Measurements from ENCODE around the gene PPHLN1.

The PPHLN1 gene, protein sequence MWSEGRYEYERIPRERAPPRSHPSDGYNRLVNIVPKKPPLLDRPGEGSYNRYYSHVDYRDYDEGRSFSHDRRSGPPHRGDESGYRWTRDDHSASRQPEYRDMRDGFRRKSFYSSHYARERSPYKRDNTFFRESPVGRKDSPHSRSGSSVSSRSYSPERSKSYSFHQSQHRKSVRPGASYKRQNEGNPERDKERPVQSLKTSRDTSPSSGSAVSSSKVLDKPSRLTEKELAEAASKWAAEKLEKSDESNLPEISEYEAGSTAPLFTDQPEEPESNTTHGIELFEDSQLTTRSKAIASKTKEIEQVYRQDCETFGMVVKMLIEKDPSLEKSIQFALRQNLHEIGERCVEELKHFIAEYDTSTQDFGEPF

DNA sequence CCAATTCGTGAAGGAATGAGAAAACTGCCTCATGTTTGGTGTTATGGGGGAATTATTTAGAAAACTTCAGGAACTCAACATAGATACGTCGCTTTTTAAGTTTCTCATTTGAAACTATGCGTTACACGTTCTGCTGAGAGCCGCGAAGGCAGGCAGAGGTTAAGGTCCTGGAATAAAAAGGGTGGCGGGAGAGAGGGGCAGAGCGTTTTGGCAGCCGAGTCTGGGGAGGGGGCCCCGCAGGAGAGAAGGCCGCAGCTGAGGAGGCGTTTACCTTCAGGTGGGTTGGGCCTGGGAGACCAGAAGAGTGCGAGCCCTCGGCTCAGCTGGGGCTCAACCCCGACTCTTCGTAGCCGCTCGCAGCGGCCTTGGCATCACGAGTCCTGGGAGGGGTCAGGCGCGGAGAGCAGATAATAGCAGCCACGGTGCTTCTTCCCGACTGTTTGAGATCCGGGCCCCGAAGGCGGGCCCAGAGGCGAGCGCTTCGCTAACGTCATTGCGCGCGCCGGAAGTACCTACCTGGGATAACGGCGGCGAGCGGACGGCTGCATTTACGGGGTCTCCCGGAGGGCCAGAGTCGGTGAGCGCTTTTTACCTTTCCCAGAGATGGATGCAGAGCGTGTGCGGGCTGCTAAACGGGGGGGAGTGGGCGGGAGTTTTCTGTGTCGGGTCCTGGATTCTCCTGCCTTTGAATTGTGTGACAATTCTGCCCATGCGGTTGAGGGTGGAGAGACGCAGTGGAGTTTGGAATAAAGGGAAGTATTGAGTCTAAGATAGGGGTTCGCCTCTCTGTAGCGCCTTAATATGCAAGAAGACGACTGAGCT lies at the start of gene PPHLN1, which contains the start of gene ZCRB1:
PPHLN1 (plus strand) TSS at position 515 of the 822 bp plus-strand sequence. CDS start 9,736 bp downstream, outside the sequence.
ZCRB1 (minus strand) TSS at position 442 of the 822 bp plus-strand sequence. CDS start 1,992 bp downstream, outside the sequence.
- peak within 1 kb of the TSS; percentile 97 for H3K4me3 ChIP-seq (ENCODE audit: low read depth, low read length)

DNA sequence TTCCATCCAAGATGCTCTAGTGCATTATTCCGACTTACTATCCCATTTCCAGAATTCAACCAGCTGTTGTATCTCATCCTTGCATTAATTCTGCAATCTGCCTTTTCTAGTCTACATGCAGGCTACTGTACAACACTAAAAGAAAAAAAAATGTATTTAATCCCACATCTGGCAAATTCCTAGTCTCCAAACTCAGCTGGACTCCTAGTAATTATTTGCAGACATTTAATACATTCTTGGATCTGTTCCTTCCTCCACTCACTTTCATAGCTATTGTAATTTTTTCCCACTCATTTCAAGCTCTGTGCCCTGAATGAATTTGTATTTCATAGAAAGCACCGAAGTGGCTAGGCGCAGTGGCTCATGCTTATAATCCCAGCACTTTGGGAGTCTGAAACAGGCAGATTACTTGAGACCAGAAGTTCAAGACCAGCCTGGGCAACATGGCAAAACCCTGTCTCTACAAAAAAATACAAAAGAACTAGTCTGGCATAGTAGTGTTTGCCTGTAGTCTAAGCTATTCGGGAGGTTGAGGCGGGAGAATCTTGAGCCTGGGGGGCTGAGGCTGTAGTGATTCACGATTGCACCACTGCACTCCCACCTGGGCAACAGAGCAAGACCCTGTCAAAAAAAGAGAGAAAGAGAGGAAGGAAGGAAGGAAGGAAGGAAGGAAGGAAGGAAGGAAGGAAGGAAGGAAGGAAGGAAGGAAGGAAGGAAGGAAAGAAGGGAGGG lies 48.4 kb upstream of the PPHLN1 start:
- H3K4me3 ChIP-seq (ENCODE audit: low read depth, low read length): no peak overlapping the region

DNA sequence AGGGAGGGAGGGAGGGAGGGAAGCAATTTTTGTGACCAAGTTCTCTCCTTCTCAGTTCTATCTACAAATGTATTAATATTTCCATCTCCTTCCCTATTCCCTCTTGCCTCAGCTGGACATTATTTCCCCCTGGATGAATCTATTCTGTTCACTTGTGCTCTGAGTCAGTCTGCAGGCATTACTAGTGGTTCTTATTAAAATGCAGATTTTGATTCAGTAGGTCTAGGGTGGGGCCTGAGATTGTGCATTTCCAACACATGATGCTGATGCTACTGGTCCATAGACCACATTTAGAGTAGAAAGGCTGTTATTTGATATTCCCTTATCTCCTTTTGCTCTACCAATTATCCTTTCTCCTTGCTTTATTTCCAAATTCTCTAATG lies 47.8 kb upstream of the PPHLN1 start:
- H3K4me3 ChIP-seq (ENCODE audit: low read depth, low read length): no peak overlapping the region

DNA sequence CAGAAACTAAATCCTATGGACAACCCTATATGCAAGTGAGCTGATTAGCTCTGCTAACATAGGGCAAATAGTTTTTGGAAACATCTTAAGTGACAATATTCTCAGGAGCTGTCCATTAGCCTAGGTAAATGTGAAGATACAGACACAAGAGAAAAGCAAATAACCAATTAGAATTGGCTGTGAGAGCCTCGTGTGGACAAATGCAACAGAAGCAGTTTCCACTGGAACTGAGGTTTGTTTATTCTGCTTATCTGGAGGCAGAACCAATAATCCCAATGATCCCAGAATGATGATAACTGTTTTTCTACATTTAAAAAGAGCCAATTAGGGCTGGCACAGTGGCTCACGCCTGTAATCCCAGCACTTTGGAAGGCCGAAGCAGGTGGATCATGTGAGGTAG lies 44.7 kb upstream of the PPHLN1 start:
- H3K4me3 ChIP-seq (ENCODE audit: low read depth, low read length): no peak overlapping the region

DNA sequence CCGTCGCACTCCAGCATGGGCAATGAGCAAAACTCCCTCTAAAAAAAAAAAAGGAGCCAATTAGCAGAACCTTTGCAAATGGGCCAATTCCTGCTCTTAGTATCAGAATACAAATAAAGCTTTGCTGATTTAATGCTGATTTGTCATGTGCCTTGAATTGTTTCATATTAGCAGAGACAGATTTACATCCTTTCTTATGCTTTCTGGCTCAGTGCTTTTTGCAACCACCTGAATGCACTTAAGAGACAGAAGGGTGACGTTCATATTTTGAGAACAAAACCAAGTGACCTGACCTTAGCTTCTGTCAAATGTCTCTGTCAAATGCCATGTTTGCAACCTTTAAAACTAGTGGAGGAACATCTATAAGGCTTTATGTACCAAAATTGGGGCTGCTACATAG lies 44.1 kb upstream of the PPHLN1 start:
- no peak overlapping the region for H3K4me3 ChIP-seq (ENCODE audit: low read depth, low read length)

DNA sequence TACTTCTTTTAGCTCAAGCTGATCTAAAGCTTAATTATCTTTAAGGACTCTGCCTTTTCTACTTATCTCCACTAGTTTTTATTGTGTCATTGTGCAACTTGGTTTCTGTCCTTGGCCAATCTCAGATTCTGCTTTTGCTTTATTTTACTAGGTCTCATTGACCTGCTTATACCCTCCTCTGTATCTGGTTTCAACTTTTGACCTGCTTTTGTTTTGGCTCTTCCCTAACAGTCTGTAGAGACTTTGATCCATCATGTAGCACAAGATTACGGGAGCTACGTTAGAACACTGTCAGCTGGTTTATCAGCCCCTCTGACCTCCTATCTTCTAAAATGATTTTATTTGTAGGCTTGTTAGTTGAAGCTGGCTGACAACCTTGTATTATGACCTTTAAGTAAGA lies 43.7 kb upstream of the PPHLN1 start:
- H3K4me3 ChIP-seq (ENCODE audit: low read depth, low read length): no peak overlapping the region

DNA sequence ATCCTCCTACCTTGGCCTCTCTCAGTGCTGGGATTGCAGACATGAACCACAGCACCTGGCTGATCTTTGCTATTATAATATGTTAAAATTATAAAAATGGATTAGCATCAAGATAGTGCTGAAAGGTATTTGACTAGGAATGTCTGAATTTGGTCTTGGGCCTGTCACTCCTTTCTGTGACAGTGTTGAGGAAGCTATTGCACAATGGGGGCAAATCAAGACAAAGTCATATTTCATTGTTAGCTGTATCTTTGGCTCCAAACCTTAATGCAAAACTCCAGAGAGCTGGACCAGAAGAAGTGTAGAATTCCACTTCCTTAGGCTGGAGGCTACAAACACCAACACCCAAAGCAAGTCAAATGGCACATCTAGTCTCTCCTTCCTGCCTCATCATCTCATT lies 42.2 kb upstream of the PPHLN1 start:
- no peak overlapping the region for H3K4me3 ChIP-seq (ENCODE audit: low read depth, low read length)

DNA sequence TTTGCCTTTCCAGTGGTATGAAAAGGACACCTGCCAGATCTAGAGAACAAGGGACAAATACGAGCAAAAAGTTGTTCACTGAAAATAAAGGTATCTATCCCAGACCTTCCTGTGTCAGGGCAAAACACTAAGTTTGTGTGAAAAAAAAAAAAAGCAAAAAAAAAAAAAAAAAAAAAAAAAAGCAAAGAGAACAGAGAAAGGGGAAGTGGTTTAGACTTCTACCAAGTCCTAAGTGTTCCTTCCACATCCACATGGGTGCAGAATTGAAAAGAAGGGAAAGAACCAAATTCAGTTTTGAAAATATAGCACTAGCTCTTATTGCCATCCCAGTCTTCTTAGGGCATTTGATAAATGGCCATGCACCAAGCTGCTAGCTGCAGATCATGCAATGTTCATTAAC lies 41.8 kb upstream of the PPHLN1 start:
- no peak overlapping the region for H3K4me3 ChIP-seq (ENCODE audit: low read depth, low read length)

DNA sequence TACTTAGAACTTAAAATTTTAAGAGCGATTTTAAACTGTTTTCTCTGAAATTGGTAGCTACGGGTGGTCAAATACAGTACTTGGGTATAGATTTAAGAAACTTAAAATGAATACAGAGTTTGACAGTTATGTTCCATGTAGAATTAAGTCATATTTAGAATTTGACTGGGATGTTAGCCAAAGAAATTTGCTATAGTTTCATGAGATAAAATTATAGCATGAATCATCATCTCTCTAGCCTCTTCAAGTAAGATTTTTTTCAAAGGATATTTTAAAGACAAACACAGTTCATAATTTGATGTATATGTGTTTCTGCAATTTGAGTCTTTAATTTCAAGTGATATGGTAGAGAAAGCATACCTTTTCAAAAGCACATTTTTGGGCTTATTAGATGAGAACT lies 41.1 kb upstream of the PPHLN1 start:
- no peak overlapping the region for H3K4me3 ChIP-seq (ENCODE audit: low read depth, low read length)

DNA sequence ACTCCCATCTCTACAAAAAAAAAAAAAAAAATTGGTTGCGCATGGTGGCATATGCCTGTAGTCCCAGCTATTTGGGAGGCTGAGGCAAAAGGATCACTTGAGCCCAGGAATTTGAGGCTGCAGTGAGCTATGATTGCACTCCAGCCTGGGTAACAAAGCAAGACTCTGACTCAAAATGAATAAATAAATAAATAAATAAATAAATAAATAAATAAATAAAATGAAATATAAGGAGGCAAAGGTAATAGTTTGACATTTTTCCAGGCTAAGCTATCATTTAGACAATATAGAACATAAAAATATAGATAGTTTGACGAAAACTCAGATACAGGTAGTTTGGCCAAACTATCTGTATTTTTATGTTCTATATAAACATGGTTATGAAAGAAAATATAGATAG lies 40.5 kb upstream of the PPHLN1 start:
- no peak overlapping the region for H3K4me3 ChIP-seq (ENCODE audit: low read depth, low read length)

DNA sequence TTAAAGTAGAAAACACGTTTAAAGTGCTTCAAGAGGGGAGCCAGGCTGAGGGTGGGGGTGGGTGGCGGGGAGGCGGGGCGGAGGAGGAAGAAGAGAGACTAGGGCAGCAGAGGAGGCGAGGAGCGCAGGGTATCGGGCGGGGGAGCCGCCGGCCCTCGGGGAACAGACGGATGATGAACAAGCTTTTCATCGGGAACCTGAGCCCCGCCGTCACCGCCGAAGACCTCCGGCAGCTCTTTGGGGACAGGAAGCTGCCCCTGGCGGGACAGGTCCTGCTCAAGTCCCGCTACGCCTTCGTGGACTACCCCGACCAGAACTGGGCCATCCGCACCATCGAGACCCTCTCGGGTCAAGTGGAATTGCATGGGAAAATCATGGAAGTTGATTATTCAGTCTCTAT lies 39.2 kb upstream of the PPHLN1 start:
- H3K4me3 ChIP-seq (ENCODE audit: low read depth, low read length): no peak overlapping the region

DNA sequence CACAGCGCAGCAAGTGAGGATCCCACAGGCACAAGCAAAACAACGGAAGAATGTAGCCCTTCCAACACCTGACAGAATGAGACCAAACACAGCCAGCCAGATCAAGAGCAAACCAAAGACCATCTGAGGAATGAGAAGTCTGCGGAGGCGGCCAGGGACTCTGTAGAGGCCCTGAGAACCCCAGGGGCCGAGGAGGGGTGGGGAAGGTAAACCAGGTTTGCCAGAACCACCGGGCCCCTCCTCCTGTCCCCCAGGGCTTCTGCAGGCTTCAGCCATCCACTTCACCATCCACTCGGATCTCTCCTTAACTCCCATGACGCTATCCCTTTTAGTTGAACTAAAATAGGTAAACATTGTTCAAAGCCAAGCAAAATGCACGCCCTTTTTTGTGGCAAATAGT lies 37.4 kb upstream of the PPHLN1 start:
- H3K4me3 ChIP-seq (ENCODE audit: low read depth, low read length): no peak overlapping the region

DNA sequence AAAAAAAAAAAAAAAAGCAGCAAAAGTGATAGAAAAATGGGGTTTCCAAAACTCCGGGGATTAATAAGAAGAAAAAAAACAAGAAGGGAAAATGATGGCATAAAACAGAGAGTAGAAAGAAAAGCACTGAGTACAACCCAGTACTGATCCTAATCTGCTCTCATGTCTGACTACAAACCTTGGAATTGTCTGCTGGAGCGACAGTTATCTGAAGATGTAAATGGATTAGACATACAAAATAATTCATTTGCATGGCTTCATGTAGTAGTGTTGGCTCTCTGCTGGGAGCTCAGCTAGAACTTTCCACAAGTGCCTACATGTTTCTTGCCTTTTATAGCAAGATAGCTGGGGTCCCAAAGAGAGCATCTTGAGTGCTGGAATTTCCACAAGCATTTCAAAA lies 34.3 kb upstream of the PPHLN1 start:
- no peak overlapping the region for H3K4me3 ChIP-seq (ENCODE audit: low read depth, low read length)

DNA sequence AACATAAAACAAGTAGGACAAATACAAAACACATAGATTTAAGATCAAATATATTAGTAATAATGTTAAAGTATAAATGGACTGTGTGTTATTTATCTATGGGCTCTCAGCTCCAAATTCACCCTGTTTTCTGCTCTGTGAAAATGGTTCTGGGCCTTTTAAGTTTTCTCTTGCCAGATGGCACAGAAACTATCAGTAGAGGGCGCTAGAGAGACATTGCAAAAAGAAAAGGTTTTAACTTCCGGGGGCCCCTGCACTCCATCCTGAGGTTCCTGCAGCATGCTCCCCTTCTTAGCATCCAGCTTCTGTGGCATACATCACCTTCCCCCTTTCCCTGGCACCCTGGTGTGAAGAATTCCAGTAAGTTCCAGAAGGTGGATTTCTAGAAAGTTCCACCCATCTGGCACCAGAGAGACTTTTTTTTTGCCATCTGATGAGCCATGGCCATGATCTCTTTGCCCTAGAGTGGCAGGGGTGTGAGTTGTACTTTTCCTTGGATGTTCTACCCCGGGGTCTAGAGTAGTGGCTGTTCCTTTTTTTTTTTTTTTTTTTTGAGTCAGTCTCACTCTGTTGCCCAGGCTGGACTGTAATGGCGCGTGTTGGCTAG lies 29.4 kb upstream of the PPHLN1 start:
- H3K4me3 ChIP-seq (ENCODE audit: low read depth, low read length): no peak overlapping the region

DNA sequence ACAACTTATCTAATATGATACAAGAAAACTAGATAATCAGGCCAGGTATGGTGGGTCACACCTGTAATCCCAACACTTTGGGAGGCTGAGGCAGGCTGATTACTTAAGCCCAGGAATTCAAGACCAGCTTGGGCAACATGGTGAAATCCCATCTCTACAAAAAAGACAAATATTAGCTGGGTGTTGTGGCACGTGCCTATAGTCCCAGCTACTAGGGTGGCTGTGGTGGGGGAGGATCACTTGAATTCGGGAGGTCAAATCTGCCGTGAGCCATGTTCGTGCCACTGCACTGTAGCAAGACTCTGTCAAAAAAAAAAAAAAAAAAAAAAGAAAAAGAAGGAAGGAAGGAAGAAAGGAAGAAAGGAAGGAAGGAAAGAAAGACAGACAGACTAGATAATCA lies 27.1 kb upstream of the PPHLN1 start:
- no peak overlapping the region for H3K4me3 ChIP-seq (ENCODE audit: low read depth, low read length)

DNA sequence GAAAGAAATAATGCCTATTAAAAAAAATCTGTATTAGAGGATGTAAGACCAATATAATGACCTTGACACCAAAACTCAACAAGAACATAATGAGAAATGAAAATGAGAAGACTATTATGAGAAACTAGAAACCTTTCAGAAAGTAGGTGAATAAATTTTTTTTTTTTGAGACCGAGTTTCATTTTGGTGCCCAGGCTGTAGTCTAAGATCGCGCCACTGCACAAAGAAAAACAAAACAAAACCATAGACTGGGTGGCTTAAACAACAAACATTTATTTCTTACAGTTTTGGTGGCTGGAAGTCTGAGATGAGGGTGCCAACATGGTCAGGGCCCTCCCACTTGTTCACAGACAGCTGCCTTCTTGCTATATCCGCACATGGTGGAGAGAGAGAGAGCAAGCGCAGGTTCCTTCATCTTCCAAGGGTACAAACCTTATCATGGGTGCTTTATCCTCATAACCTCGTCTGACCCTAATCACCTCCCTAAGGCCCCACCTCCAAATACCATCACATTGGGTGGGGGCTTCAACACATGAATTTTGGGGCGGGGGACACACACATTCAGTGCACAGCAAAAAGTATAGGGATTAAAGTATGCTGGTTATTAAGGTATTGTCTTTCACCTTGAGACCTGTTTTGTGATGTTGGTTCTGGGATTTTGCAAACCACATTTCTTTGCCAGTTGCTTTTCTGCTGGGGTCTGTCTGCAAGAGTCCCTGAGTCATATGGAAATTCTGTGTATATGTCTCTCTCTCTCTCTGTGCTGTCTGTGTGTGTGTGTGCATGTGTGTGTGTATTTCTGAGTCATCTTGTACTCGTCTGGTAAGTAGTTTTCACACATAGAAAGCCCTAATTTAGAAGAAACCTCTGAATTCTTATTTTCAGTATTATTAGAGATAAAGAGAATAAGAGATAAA lies 26.3 kb upstream of the PPHLN1 start:
- H3K4me3 ChIP-seq (ENCODE audit: low read depth, low read length): no peak overlapping the region

DNA sequence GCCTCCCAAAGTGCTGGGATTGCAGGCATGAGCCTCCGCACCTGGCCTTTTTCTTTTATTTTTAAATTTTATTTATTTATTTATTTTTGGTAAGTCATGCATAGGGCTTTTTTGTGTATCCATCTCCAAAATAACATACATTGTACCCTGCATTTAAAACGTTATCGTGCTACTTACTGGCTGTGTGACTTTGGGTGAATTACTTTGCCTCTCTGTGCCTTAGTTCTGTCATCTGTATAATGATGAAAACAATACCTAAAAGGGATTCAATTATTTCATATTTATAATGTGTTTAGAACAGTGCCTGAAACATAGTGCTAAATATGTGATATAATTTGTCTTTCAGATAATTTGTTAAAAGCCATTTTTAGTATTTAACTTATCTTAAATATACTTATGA lies 19.7 kb upstream of the PPHLN1 start:
- H3K4me3 ChIP-seq (ENCODE audit: low read depth, low read length): no peak overlapping the region

DNA sequence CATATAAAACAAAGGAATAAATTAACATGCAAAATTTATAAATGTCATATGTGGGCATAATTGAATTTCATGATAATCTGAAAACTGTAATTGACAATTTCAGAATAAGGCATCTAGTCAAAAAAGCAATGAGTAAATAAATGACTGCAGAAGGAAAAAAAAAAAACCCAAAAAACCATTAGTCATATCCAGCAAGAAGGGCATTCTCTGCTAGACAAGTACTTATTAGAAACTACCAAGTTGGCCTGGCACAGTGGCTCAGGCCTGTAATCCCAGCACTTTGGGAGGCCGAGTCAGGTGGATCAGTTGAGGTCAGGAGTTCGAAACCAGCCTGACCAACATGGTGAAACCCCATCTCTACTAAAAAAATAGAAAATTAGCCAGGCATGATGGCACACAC lies 17.6 kb upstream of the PPHLN1 start:
- no peak overlapping the region for H3K4me3 ChIP-seq (ENCODE audit: low read depth, low read length)

DNA sequence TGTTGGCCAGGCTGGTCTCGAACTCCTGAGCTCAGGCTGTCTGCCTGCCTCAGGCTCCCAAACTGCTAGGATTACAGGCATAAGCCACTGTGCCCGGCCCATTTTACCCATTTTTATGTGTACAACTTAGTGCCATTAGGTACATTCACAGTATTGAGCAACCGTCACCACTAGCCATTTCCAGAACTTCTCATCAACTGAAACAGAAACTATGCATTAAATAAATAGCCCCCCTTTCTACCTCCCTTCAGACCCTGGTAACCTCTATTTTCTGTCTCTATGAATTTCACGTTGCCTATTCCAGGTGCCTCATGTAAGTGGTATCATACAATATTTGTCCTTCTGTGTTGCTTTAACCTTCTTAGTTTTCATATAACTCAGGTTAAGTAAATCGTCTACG lies 16.0 kb upstream of the PPHLN1 start:
- H3K4me3 ChIP-seq (ENCODE audit: low read depth, low read length): no peak overlapping the region

DNA sequence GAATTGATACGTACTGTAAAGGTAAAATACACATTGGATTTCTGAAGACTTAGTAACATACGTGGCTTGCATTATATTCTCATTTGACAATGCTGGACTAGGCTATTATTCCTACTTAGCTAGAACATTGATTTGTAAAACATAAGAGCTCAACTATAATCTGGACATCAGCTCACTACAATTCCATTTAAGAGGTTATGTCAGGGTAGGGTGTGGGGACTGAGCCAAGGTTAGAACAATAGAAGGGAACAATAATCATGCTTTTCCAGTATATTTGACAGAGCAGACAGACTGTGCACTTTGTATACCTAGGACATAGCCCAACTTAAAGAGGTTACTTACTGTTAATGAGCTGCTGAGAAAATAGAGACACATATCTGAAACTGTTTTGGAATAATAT lies 10.9 kb upstream of the PPHLN1 start:
- H3K4me3 ChIP-seq (ENCODE audit: low read depth, low read length): no peak overlapping the region
